SK-N-SH treated with all-trans-retinoic acid at 6 μM for 48 hours (cell line): ENCODE data around the gene DNAJC15.

Experiments
- ATAC-seq: fragments of 200-7000 bp; cut with Tn5 transposase; 3 replicates; pipeline ENCODE4 v1.9.1; 2020; ENCODE audit warnings: mild to moderate bottlenecking, moderate library complexity
- ARNTL ChIP-seq: fragments of 450-650 bp; formaldehyde crosslinking; IDR thresholded peaks from 2 replicates; pipeline ENCODE4 v1.5.0; 2020; ENCODE audit warnings: low read depth, mild to moderate bottlenecking, moderate library complexity, borderline replicate concordance
- BACH2 ChIP-seq: fragments of 250-450 bp; sonication (Bioruptor Pico); IDR thresholded peaks from 2 replicates; pipeline ENCODE4 v1.9.0; 2021; ENCODE audit warnings: mild to moderate bottlenecking, borderline replicate concordance
- CSDC2 ChIP-seq: fragments of 250-450 bp; sonication (Bioruptor Pico); IDR thresholded peaks from 2 replicates; pipeline ENCODE4 v1.5.0; 2020; ENCODE audit warnings: mild to moderate bottlenecking, moderate library complexity
- ESRRG ChIP-seq: fragments of 250-450 bp; sonication (Bioruptor Pico); IDR thresholded peaks from 2 replicates; pipeline ENCODE4 v1.6.1; 2021; ENCODE audit warnings: mild to moderate bottlenecking
- GLIS3 ChIP-seq: fragments of 250-450 bp; sonication (Bioruptor Pico); IDR thresholded peaks from 2 replicates; pipeline ENCODE4 v1.5.0; 2020; ENCODE audit warnings: mild to moderate bottlenecking, moderate library complexity
- ISL1 ChIP-seq: fragments of 250-450 bp; sonication (Bioruptor Pico); IDR thresholded peaks from 2 replicates; pipeline ENCODE4 v2.1.2; 2022; ENCODE audit warnings: mild to moderate bottlenecking, moderate library complexity
- OSR1 ChIP-seq: fragments of 250-450 bp; sonication (Bioruptor Pico); IDR thresholded peaks from 2 replicates; pipeline ENCODE4 v1.8.0; 2022; ENCODE audit warnings: moderate library complexity, mild to moderate bottlenecking, inconsistent platforms
- PPARA ChIP-seq: fragments of 250-450 bp; sonication (Bioruptor Pico); IDR thresholded peaks from 2 replicates; pipeline ENCODE4 v1.5.0; 2020; ENCODE audit warnings: mild to moderate bottlenecking, borderline replicate concordance
- RARB ChIP-seq: fragments of 250-450 bp; sonication (Bioruptor Pico); IDR thresholded peaks from 2 replicates; pipeline ENCODE4 v1.8.0; 2021; ENCODE audit warnings: mild to moderate bottlenecking, moderate library complexity
- SNAI2 ChIP-seq: fragments of 250-450 bp; sonication (Bioruptor Pico); IDR thresholded peaks from 2 replicates; pipeline ENCODE4 v1.5.0; 2020; ENCODE audit warnings: mild to moderate bottlenecking, moderate library complexity
- TCF4 ChIP-seq: fragments of 250-450 bp; sonication (Bioruptor Pico); IDR thresholded peaks from 2 replicates; pipeline ENCODE4 v1.8.0; 2021; ENCODE audit warnings: mild to moderate bottlenecking, moderate library complexity, borderline replicate concordance
- TOX ChIP-seq: fragments of 250-450 bp; sonication (Bioruptor Pico); IDR thresholded peaks from 2 replicates; pipeline ENCODE4 v1.8.0; 2021; ENCODE audit warnings: mild to moderate bottlenecking, moderate library complexity, borderline replicate concordance
- ZC3H10 ChIP-seq: fragments of 250-450 bp; sonication (Bioruptor Pico); IDR thresholded peaks from 2 replicates; pipeline ENCODE4 v1.5.1; 2021; ENCODE audit warnings: mild to moderate bottlenecking, moderate library complexity
- ZFP3 ChIP-seq: fragments of 250-450 bp; sonication (Bioruptor Pico); IDR thresholded peaks from 2 replicates; pipeline ENCODE4 v1.5.0; 2020; ENCODE audit warnings: mild to moderate bottlenecking, moderate library complexity
- ZFP30 ChIP-seq: fragments of 450-650 bp; formaldehyde crosslinking; IDR thresholded peaks from 2 replicates; pipeline ENCODE4 v1.5.0; 2022; ENCODE audit warnings: mild to moderate bottlenecking, moderate library complexity
- ZNF565 ChIP-seq: fragments of 450-650 bp; formaldehyde crosslinking; conservative IDR thresholded peaks from 2 replicates; pipeline ENCODE4 v1.5.0; 2020; ENCODE audit warnings: low read depth, mild to moderate bottlenecking, moderate library complexity
- ZNF70 ChIP-seq: fragments of 450-650 bp; formaldehyde crosslinking; IDR thresholded peaks from 2 replicates; pipeline ENCODE4 v1.5.0; 2020; ENCODE audit warnings: mild to moderate bottlenecking, moderate library complexity
- ZNF8 ChIP-seq: fragments of 450-650 bp; formaldehyde crosslinking; IDR thresholded peaks from 2 replicates; pipeline ENCODE4 v1.5.0; 2020; ENCODE audit warnings: mild to moderate bottlenecking, moderate library complexity
- TF ChIP-seq, protein P1 (sequence below): fragments of 250-450 bp; sonication (Bioruptor Pico); IDR thresholded peaks from 2 replicates; pipeline ENCODE4 v1.5.1; 2020; ENCODE audit warnings: low read depth, mild to moderate bottlenecking, moderate library complexity
- TF ChIP-seq, protein P2 (sequence below): fragments of 250-450 bp; sonication (Bioruptor Pico); IDR thresholded peaks from 2 replicates; pipeline ENCODE4 v1.5.0; 2020; ENCODE audit warnings: mild to moderate bottlenecking, moderate library complexity
- TF ChIP-seq, protein P3 (sequence below): fragments of 250-450 bp; sonication (Bioruptor Pico); IDR thresholded peaks from 2 replicates; pipeline ENCODE4 v1.5.1; 2021; ENCODE audit warnings: mild to moderate bottlenecking, moderate library complexity

Gene DNAJC15

DNA sequence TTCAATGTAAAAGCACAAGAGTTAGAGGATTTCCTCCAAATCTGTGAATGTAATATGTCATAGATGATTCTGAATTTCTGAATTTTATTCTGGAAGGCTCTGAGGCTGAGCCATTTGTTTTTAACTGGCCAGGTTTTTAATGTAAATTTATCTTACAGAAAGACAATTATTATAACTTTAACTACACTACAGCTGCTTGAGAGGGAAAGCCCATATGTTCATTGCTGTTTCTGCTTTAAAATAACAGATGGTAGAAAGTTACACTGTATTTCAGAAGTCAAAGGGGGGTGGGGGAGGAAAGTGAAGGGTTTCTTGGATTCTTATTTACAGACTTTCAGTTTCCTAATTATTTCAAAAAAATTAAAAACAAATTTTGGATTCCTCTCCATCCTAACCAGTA is 62.8 kb downstream of the DNAJC15 start (continued):
- TF ChIP-seq ARNTL (CRISPR knock-in tag) (no peak), TCF4 (CRISPR knock-in tag) (no peak), ZFP30 (CRISPR knock-in tag) (no peak), ZNF8 (CRISPR knock-in tag) (no peak)

DNA sequence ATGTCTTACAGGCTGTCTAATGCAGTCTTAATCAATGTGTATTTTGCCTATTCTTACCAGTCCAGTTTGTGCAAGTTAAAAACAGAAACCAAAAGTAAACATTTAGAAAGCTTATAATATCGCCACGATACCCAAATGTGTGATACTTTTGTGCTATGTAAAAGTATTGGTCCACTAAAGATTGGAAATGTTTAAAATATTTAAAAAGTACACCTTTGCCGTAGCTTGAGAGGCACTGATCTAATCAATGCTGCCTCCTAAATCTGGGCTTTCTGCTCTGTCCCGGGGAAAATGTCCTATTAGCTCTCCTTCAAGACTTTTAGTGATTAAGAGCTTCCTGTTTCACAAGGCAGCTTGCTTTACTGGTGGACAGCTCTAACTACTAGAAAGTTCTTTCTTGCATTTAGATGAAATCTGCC is 64.7 kb downstream of the DNAJC15 start:
- ATAC-seq, result no peak
- TF ChIP-seq, protein P1, sequence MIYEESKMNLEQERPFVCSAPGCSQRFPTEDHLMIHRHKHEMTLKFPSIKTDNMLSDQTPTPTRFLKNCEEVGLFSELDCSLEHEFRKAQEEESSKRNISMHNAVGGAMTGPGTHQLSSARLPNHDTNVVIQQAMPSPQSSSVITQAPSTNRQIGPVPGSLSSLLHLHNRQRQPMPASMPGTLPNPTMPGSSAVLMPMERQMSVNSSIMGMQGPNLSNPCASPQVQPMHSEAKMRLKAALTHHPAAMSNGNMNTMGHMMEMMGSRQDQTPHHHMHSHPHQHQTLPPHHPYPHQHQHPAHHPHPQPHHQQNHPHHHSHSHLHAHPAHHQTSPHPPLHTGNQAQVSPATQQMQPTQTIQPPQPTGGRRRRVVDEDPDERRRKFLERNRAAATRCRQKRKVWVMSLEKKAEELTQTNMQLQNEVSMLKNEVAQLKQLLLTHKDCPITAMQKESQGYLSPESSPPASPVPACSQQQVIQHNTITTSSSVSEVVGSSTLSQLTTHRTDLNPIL (CRISPR knock-in tag), result no peak
- TF ChIP-seq ZC3H10 (CRISPR knock-in tag) (no peak), CSDC2 (no peak), PPARA (CRISPR knock-in tag) (no peak), ZFP30 (CRISPR knock-in tag) (no peak), ZNF70 (no peak), BACH2 (CRISPR knock-in tag) (no peak), RARB (CRISPR knock-in tag) (no peak), ARNTL (CRISPR knock-in tag) (no peak), ZFP3 (CRISPR knock-in tag) (no peak), ISL1 (no peak), GLIS3 (no peak), OSR1 (CRISPR knock-in tag) (no peak), ZNF565 (CRISPR knock-in tag) (no peak)
- TF ChIP-seq, protein P2, sequence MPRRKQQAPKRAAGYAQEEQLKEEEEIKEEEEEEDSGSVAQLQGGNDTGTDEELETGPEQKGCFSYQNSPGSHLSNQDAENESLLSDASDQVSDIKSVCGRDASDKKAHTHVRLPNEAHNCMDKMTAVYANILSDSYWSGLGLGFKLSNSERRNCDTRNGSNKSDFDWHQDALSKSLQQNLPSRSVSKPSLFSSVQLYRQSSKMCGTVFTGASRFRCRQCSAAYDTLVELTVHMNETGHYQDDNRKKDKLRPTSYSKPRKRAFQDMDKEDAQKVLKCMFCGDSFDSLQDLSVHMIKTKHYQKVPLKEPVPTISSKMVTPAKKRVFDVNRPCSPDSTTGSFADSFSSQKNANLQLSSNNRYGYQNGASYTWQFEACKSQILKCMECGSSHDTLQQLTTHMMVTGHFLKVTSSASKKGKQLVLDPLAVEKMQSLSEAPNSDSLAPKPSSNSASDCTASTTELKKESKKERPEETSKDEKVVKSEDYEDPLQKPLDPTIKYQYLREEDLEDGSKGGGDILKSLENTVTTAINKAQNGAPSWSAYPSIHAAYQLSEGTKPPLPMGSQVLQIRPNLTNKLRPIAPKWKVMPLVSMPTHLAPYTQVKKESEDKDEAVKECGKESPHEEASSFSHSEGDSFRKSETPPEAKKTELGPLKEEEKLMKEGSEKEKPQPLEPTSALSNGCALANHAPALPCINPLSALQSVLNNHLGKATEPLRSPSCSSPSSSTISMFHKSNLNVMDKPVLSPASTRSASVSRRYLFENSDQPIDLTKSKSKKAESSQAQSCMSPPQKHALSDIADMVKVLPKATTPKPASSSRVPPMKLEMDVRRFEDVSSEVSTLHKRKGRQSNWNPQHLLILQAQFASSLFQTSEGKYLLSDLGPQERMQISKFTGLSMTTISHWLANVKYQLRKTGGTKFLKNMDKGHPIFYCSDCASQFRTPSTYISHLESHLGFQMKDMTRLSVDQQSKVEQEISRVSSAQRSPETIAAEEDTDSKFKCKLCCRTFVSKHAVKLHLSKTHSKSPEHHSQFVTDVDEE, result no peak
- TF ChIP-seq, protein P3, sequence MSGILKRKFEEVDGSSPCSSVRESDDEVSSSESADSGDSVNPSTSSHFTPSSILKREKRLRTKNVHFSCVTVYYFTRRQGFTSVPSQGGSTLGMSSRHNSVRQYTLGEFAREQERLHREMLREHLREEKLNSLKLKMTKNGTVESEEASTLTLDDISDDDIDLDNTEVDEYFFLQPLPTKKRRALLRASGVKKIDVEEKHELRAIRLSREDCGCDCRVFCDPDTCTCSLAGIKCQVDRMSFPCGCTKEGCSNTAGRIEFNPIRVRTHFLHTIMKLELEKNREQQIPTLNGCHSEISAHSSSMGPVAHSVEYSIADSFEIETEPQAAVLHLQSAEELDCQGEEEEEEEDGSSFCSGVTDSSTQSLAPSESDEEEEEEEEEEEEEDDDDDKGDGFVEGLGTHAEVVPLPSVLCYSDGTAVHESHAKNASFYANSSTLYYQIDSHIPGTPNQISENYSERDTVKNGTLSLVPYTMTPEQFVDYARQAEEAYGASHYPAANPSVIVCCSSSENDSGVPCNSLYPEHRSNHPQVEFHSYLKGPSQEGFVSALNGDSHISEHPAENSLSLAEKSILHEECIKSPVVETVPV (CRISPR knock-in tag), result no peak
- TF ChIP-seq, all 23 proteins: peak for 0

DNA sequence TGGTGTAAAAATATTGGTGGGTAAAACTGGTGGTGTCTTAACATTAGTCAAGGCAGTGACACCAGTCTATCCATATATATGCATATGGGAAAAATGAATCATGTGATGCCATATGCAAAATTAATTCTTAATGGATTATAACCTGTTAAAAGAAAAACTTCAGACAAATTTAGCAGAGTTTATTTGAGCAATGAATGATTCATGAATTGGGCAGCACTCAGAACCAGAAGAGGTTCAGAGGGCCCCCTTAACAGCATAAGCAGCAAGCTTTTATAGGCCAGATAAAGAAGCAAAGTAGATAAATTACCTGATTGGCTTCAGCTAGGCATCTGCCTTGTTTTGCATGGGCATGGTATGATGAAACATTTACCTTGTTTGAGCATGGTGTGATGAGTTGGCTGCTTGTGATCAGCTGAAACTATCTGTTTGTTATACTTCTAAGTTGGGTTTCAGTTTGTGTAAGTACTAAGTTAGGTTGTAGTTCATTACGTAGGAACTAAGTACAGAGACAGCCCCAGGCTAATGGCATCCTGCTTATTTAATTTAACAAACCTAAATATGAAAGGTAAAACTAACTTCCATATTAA is 66.6 kb downstream of the DNAJC15 start:
- no peak for TF ChIP-seq ZFP3 (CRISPR knock-in tag)
- TF ChIP-seq GLIS3, result no peak
- no peak for TF ChIP-seq TOX (CRISPR knock-in tag)
- no peak for TF ChIP-seq PPARA (CRISPR knock-in tag)
- no peak for TF ChIP-seq TCF4 (CRISPR knock-in tag)
- TF ChIP-seq ESRRG (CRISPR knock-in tag), result no peak
- ATAC-seq, result no peak

DNA sequence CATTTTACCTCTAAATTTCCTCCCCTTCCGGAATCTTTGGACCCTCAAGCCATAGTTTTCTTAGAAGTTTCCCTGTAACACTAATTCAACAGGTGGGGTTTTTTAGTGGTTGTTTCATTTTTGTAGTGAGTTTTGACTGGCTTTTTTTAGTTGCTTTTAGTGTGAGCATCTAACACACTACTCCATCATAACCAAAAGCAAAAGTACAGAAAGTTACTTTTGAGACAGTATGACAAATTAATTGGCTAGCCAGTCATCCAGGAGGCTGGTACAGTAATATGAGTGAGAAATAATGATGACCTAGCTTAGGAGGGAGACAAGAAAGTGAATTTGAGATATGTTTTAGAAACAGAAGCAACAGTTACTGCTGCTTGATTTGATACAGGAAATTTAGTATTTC is 71.5 kb downstream of the DNAJC15 start:
- no peak; the same call in 2 of the 3 replicates for ATAC-seq
- TF ChIP-seq ZC3H10 (CRISPR knock-in tag) (no peak), ESRRG (CRISPR knock-in tag) (no peak), OSR1 (CRISPR knock-in tag) (no peak), CSDC2 (no peak), ZNF8 (CRISPR knock-in tag) (no peak), BACH2 (CRISPR knock-in tag) (no peak), ZNF70 (no peak), SNAI2 (CRISPR knock-in tag) (no peak), ARNTL (CRISPR knock-in tag) (no peak), ZFP30 (CRISPR knock-in tag) (no peak), TCF4 (CRISPR knock-in tag) (no peak), ISL1 (no peak), RARB (CRISPR knock-in tag) (no peak)
- TF ChIP-seq, protein P3 (CRISPR knock-in tag), result no peak
- TF ChIP-seq, protein P2, result no peak
- TF ChIP-seq, protein P1 (CRISPR knock-in tag), result no peak
